NAMALWA (cell line): ENCODE measurements around the gene CALB2.
"Not testable (repeated sequence)": the region's sequence is repeated elsewhere in the genome, so short reads cannot be mapped to it uniquely, and the experiment has no call there.

ENCODE experiments used
- DNase-seq: peaks from one replicate; pipeline ENCODE4 v3.0.0-alpha.2; 2015; ENCODE audit warnings: low spot score

The CALB2 gene

GRCh38 chr16:71358464-71358998 is at the start of gene CALB2:
Gene CALB2 (plus strand): TSS chr16:71358723. CDS start chr16:71358793, 70 bp downstream.
- peak; percentile 70 for DNase-seq

- DNase-seq: peak; percentile 65
These were observed 46.9 kb upstream of the CALB2 start for GRCh38 chr16:71311553-71312158.

GRCh38 chr16:71313591-71313990 is 44.9 kb upstream of the CALB2 start:
- not testable (repeated sequence) for DNase-seq

- no peak for DNase-seq
These were observed 43.3 kb upstream of the CALB2 start for GRCh38 chr16:71315269-71315668.

DNA sequence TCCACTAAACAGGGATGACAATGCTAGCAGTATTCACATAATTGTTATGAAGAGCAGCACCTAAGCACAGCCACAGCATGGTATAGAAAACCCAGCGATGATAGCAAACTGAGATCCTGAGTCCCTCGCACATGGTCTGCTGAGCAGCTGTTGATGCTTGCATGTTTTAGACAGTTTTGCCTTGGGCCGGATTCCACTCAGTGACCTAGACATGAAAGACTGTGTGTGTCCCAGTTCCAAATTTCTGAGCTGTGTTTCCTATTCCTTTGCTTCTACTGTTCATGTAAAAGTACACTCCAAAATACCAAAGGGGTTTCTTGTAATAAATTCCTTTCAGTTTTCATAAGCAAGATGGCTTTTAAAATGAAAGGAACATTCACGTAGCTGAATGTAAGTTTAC is 38.5 kb upstream of the CALB2 start:
- DNase-seq: no peak

- DNase-seq: no peak
These were observed 30.8 kb upstream of the CALB2 start for GRCh38 chr16:71327720-71328119.

DNA sequence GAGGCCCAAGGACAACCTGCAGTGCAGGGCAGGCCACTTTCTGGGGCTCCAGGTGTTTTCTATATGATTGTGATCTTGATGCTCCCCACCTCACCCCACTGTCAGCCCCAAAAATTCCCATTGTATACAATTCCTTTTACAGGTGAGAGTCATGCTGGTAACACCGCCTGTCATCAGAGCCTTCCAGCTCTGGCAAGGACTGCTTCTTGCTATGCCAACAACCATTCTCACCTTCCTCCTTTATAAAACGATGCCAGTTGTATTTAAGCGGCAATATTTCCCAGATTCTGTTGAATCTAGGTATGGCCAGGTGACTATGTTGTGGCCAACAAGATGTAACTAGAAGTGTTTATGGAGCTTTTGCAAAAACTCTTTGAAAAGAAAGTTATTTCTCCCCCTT is 30.4 kb upstream of the CALB2 start:
- no peak for DNase-seq

DNA sequence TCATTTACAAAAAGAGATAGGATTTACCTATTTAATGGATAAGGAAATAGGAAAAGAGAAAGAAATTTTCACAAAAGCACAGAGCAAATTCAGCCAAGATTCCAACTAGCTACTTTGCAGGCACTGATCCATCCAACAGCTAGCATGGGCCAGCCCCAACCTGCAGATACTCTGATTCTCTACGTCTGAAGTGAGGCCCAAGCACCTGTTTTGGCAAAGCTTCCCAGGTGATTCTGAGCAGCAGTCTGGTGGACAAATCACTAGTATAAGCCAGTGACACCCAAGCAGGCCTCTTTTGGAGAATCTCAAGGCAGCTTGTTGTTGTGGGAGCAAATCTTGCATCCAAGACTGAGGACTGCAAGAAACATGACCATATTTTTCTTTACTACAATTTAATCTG is 20.9 kb upstream of the CALB2 start:
- DNase-seq: no peak

- no peak for DNase-seq
These were observed 20.3 kb upstream of the CALB2 start for GRCh38 chr16:71338193-71338592.

DNA sequence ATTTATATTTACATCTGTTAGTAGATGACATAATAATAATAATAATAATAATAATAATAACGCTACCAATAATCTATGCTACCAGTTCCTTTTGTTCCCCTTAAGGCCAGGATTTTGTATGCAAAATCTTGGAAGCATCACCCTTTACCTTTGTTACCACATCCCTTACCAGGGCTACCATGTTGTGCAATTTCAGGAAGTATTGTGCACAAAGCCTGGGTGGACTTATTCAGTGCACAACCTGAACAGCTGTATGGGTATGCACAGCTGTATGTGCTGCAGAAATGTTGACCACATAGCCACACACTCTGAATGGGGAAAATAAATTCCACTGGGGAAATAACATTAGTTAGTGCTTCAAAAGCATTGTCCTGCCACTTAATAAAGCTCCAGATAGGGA is 19.9 kb upstream of the CALB2 start:
- DNase-seq: no peak

- no peak for DNase-seq
These were observed 19.0 kb upstream of the CALB2 start for GRCh38 chr16:71339236-71340171.

GRCh38 chr16:71340406-71340805 is 18.1 kb upstream of the CALB2 start:
- no peak for DNase-seq

DNA sequence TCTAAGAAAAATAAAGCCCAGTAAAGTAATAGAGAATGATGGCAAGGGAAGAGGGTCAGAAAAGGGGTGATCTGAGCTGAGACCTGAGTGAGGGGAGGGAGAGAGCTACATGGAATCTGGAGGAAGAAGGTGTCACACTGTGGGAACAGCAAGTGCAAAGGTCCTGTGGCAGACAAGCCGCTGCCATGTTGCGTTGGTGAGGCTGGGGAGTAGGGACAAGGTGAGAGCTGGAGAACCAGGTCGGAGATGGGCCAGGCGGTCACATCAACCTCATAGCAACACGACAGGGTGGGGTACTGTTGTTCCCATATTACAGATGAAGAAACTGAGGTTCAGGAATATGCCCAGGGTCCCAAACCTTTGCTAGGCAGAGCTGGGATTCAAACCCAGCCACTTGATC is 16.6 kb upstream of the CALB2 start:
- DNase-seq: no peak

DNA sequence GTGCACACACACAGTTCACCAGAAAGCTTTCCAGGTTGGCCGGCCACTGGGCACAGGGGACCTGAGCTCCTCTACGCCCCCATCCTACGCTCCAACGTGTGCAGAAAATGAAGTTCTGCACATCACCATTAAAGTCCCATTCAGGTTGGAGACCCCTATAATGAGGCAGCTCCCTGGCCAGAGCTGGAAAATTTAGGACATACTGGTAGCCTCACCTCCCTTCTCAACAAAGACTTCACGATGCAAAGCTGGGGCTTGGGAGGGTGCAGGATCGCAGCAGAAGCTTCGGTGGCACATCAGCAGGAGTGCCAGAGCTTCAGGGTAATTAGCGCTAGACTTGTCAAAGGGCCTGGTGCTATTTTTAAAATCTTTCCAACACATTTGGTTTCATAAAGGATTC is 15.4 kb upstream of the CALB2 start:
- DNase-seq: no peak

DNA sequence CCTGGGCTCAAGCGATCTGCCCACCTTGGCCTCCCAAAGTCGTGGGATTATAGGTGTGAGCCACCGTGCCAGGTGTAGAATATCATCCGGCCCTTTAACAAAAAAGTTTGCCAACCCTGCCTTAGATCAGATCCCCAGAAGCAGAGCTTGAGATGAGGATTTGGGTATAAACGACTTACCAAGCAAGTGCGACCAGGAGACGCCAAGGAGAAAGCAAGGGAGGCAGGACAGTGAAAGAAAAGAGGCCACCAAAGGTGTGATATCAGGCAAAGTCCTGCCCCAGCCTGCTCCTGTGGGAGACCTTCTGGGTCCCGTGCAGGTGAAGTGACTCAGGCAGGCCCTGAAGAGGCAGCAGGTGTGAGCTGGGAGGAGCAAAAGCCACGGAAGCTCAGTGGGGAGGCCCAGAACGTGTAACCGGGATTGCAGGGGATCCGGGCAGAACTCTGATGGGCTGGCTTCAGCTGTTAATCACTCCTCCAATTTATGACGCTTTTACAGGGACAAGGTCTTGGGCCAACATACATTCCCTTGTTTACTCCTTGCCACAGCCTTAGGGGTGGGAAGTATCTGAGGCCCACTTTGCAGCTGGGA is 14.1 kb upstream of the CALB2 start:
- DNase-seq: no peak

DNA sequence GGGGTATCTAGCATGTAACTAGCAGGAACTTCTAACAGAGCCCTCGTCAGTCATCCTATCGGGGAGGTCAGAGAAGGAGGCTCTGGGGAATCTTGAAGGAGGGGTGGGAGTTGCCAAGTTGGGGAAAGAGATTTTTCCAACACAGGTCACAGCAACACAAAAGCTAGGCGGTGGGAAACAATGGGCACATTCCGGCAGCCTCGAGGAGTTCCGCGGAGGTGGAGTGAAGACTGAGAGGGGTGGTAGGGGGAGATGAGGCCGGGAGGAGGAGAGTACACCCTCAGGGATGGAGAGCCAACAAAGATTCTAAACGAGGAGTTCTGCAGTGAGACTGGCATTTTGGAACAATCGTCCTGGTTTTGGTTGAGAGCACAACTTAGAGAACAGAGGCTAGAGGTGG is 13.5 kb upstream of the CALB2 start:
- DNase-seq: no peak

DNA sequence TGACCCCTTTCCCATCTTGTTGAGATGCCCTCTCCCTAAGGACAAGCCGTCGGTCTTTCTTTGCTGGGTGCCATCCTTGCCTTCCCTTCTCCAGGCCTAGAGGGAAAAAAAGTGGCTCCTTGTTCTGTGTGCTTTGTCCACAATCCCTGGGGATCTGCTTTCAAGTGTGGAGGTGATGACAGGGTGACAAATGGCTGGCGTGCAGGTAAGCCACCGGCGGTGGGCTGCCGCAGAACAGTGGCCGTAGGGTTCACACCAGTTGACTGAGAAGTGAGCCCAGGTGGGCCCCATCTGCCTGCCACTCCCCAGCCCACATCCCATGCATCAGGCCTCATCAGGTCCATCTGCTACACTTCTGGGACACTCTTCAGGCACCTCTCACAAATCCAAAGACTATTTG is 11.4 kb upstream of the CALB2 start:
- DNase-seq: no peak

GRCh38 chr16:71348262-71349085 is 10.0 kb upstream of the CALB2 start:
- no peak for DNase-seq

GRCh38 chr16:71350821-71351557 is 7.5 kb upstream of the CALB2 start:
- no peak for DNase-seq

DNA sequence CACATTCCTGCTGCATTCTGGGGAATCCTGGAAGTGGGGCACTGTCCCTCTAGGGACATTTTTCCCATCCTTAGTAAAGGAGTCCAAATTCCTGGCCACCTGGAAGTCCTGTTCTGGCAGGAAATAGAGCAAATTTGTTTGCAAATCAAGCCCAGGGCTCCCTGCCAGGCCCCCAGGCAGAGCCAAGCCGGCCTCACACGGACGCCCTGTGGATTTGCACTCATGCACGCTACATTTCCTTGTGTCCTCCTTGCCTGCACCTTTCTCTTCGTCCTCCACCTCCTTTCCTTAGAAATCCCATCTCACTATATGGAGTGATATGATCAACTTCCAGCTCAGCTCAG is 7.0 kb upstream of the CALB2 start:
- no peak for DNase-seq

GRCh38 chr16:71352466-71352865 is 6.1 kb upstream of the CALB2 start:
- no peak for DNase-seq
